DMS53 (cell line): ENCODE data around the gene MRTFB.

Experiments used
- DNase-seq: peaks from one replicate; lab custom pipeline; 2025; lab: John Stamatoyannopoulos, UW

MRTFB gene

DNA sequence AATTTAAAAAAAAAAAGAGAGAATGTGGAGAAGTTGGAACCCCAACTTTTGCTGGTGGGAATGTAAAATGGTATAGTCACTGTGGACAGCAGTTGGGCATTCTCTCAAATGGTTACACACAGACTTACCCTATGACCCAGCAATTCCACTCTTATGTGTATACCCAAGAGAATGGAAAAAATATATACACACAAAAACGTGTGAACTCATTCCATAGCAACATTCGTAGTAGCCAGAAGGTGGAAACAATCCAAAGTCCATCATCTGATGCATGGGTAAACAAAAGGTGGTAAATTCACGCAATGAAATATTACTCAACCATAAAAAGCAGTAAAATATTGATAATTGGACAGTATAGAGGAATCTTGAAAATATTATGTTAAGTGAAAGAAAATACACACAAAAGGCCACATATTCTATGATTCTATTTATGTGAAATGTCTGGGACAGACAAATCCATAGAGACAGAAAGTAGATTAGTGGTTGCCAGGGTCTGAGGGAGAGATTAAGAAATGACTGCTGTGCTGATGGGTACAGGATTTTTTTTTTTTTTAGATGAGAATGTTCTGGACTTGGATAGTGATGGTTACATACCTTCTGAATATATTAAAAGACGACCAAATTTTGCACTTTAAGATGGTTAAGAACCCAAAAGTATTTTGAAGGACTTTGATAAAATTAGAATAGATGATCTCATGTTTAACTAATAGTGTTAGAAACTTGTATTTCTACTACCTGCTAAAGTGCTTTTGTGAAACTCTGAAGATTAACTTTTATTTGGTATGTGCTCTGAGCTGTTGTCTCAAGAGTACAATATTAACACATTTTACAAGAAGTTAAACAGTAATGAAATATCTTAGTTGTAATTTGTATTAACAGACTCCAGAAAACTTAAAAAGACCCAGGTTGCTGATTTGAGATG lies 60.9 kb downstream of the MRTFB start:
- peak; percentile 53 for DNase-seq

DNA sequence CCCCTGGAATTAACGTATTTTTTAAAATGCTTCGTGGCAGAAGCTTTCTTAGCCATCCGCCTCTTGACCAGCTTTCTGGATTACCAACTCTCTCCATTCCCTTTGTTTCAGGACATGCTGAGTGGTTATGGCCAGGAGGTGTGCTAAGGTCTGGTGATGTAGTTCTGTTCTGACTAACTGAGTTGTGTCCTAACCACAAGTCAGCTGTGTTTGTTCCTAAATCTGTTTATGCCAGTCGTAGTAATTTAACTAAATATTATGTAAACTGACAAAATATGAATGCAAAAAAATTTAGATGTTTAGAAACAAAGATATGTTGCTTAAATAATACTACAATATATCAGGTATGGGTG lies 61.6 kb downstream of the MRTFB start:
- no peak for DNase-seq

DNA sequence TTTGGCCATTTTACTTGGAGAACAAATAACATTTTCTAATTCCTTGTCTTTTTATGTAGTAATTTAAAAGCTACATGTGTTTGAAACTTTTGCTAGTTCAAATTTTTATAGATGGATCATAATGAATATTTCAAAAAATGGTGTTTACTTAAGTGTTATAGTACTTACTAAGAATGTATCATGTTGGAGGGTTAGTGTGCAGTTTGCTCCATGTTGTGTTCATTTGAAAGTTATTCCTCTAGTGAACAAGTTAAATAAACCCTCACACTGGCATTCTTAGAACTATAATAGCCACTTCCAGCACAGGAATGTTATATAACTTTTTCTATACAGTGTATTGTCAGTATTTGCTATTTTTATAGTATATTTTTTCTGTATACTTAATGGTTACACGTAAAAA lies 62.8 kb downstream of the MRTFB start:
- no peak for DNase-seq

DNA sequence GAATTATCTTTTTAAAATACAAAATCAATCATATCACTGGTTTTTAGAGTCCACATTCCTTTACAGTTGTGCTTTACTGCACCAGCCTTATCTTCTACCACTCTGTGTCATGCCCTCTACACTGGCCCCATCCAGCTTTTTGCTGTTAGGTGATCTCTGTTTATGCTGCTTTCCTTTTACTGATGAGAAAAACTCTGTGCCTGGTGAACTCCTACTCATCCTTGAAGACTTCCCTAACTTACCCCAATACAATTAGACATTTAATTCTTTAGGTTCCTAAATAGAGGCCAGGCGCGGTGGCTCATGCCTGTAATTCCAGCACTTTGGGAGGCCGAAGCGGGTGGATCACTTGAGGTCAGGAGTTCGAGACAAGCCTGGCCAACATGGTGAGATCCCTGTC lies 64.6 kb downstream of the MRTFB start:
- no peak for DNase-seq

DNA sequence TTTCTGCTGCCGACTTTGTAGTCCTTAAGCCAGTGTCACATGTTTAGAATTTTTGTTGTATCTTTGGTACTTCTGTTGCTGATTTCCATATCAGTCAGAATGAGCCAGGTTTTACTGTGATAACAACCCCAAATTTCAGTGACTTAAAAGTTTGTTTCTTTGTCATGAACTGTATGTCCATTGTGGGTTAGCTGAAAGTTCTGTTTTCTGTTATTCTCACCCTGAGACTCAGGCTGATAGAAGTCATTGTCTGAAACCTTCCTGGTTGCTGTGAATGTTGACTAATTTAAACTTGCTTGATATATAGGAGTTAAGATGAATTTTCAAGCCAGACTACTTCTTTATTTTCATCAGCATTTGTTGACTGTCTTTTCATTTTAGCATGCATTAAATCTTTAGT lies 68.8 kb downstream of the MRTFB start:
- no peak for DNase-seq

DNA sequence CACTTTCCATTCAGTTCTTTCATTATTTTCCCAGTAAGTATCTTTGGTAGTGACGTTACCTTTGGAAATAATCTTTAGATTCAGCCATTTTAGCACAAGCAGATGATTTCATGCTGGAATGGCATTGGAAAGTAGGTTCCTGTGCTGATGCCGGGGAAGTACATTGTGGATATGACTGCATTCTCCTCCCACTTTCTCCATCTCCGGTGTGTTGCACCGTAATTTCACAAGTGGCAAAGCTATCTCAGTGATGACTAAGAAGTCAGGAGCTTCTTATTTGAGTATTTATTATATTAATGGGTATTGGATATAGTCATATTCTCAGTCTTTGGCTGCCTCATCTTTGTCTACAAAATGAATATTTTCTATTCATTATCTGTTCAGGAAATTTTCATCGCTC lies 69.8 kb downstream of the MRTFB start:
- no peak for DNase-seq

DNA sequence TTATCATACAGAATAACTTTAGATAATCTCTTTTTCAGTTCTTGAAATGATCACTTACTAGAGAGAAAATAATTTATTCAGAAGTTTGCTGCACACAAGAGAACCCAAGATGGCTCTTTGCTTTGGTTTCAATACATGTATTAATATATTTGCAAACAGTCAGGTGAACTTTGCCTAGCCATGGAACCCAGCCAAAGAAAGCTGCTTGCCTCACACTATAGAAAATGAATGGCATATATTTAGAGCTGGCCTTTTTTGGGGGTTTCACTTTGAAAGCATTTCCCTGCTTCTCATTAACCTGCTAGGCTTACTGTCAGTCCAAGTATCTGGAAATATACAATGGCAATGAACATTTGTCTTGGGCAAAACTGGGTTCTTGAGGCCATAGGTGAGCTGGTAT lies 75.3 kb downstream of the MRTFB start:
- DNase-seq, result no peak

DNA sequence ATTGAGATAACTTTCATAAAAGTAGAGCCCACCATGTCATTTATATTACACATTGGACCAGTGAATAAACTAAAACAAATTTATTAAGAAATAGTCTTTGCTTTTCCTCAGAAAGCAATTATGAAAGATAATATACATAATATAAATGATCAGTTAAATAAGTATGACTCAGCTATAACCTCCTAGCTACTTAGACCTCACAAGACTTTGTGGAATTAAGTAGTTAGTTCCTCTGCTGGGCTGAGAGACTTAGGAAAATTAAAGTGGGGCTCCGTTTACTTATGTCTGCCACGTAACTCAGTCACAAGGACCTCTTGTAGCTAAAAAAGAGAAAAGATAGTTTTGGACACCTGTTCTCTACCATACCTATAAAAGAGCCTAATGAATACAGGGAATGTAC lies 76.9 kb downstream of the MRTFB start:
- DNase-seq, result no peak

DNA sequence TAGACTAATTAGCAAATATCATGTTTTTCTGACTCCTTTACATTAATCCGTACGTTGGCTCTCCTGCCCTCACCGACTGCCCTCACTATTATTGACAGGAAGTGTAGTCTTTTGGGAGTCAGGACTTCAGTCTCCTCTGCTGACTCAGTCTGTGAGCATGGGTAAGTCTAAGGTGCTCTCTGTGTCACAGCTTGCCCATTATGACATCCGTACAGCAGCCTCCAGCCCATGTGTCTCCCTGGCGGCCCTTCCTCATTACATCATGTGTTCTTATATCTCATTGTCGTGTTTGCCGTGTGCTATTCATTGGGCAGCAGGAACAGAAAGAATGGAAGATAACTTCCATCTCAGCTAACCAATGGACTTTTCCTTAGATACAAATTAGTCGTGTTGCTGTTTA lies 77.5 kb downstream of the MRTFB start:
- no peak for DNase-seq

DNA sequence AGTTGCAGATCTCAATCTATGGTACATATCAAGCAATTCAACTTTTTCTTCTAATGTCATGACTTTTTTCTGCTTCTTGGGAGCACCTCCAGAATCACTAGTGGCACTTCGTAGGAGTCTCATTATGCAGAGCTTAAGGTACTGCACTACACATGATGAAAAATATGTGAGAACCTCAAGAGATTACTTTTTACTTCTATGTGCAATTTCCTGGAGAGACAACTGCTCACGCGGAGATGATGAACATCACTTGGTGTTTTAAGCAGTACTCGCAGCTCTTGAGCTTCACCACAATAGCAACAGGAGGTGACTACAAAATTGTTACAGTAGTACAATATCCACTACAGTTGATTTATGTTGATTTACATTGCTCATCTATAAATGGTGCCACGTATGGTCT lies 79.7 kb downstream of the MRTFB start:
- no peak for DNase-seq

DNA sequence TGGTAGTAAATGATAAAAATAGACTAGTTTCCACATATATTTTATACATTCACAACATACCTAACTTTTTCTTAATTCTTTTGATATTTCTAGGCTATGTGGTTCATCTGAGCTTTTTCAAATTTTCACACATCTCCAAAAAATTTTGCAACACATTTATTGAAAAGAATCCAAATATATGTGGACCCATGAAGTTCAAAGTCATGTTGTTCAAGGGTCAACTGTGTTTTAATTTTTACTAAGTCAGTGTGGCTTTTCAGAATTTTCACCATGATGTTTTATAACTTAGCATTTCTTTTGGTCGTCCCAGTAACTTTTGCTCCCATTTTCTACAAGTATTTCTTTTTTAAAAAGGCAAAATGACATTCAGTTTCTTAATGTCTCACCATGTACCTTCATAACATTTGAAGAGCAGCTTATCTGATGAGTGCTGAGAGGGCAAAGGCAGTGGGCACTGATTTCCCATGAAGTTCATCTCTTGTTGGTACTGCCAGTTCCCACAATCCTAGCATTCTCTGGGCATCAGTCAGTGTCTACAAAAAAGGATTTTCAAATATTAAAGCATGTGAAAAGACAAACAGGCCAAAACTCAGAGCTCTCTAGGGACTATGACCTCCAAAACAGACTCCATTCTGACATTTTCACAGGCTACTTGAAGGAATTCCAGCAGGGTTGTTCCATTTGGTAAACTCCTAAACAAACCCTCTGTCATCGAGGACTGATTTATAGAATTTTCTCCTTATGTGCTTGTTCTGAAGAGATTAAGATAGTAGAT lies 80.3 kb downstream of the MRTFB start:
- DNase-seq, result no peak

DNA sequence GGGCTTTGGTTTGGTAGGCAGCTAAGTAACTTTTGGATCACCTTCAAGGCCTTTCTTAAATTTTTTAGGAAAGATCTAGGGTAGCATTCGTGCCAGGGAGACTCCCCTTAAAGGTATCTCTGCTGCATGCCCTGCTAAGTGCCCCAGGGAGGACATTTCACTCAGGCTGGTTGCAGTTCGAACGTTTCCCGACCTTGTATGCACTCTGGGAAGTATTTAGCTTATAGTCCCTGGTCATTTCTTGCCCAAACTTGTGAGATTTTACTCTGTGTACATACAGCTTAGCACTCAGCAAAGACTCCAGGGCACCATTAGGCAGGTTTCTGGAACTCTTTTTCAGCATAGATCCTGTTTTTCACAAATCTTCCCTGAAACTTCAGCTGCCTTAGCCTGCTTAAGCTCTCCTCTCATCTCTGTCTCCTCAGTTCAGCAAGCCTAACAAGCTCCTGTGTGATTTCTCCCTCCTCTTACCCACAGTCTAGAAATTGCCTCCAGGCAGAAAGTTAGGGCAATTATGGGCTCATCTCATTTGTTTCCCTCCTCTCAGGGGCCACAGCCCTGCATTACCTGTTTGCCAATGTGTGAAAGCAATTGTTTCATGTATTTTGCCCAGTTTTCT lies 84.6 kb downstream of the MRTFB start:
- no peak for DNase-seq

DNA sequence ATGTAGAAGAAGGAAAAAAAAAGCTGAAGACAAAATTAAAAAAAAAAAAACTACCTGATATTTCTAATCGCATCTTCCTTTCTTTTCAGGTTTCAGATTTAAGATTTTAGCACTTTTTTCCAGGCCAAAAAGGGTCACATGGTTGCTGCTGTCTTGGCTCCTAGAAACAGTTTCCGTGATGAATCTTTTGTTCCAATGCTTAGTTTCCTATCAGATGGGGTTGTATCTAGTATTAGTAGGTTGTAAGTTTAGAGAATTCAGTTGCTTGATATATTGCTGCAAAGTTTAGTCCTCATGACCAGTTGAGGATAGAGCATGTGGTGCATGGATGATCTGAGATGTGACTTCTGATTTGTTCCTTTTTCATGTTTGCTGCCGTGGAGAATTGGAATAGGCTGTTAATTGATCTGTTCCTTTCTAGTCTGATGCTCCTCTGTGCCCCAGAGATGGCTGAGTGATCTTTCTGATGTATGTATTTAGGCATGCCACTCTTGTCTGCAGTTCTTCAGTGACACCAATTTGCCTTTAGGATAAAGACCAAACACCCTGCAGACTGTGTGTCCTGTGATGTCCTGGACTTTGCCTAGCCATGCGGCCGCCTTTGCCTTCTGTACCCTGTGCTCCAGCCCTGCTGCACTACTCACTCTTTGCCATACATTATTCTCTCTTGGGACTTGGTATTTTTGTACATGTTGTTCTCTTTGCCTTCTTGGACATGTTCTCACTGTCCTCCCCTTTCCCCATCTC lies 94.0 kb downstream of the MRTFB start:
- DNase-seq, result no peak

DNA sequence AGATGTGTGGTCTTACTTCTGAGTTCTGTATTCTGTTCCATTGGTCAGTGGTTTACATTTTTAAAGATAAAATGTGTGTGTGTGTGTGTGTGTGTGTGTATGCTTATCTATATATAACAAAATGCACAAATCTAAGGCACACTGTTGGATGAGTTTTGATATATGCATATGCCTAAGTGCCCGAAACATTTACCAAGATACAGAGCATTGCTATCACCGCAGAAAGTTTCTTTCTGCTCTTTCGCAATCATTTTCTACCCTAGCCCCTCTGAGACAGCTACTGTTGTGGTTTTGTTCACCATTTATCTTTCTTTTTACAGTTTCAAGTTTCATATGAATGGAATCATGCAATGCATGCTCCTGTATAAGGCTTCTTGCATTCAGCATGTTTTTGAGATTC lies 97.0 kb downstream of the MRTFB start:
- DNase-seq, result no peak

DNA sequence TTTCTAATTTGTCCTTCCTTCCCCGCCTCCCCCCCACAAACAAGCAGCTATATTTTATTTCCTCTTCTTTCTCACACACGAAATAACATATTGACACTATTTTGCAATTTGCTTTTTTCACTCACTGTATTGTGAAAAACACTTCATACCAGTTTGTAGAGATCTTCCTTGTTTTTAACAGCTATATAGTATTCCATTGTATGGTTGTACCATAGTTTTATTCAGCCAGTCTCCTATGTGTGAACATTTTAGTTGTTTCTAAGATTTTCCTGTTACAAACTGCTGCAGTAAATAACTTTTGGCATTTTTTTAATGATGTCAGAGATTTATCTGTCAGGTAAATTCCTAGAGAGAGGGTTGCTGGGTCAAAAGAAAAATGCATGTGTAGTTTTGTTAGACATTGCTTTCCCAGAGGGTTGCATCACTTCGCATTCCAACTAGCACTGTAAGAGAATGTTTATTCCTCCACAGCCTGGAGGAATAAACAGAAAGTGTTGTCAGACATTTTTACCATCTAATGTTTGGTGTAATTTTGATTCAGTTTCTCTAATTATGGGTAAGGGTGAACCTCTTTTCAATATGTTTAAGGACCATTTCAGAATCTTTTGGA lies 101.2 kb downstream of the MRTFB start:
- DNase-seq, result no peak

DNA sequence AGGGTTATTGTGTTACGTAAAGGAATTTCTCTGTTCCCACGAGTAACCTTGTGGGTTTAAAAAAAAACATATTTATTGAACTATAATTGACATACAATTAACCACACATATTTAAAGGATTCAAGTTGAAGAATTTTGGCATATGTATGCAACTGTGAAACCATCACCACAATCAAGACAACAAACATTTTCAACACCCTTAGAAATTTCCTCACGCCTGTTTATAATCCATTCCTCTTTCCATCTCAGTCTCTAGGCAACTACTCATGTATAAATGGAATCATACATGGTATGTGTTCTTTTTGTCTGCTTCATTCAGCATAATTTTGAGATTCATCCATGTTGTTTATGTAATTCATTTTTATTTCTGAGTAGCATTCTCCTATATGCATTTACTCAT lies 104.0 kb downstream of the MRTFB start:
- DNase-seq, result no peak

DNA sequence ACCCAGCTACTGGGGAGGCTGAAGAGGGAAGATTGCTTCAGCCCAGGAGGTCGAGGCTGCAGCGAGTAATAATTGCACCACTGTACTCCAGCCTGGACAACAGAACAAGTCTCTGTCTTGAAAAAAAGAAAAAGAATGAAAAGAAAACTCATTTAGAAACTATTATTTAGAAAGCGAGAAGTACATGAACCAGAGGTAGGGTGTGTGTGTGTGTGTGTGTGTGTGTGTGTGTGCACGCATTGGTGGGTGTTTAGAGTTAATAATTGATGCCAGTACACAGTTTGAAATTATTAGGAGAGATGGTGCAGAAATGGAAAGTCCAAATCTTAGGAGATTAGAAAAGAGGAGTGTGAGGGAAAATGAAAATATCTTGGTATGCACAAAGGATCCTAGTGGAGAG lies 106.6 kb downstream of the MRTFB start:
- DNase-seq, result no peak

DNA sequence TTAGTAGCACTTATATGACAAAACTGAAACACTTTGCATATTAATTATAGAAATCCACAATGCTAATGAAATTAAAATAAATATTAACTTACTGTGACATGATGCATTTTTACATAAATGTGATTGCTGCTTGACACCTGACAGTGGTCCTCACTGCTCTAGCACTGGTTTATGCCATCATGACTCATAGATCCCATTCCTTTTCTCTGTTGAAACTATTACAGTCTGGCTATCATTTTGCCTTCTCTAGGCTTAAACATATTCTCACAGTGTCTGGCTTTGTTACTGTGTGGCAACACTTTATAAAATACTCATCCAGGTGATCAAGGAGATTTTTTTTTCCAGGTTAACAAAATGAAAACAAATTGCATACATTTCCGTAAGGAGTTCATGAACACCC lies 108.0 kb downstream of the MRTFB start:
- peak; percentile 4 for DNase-seq

DNA sequence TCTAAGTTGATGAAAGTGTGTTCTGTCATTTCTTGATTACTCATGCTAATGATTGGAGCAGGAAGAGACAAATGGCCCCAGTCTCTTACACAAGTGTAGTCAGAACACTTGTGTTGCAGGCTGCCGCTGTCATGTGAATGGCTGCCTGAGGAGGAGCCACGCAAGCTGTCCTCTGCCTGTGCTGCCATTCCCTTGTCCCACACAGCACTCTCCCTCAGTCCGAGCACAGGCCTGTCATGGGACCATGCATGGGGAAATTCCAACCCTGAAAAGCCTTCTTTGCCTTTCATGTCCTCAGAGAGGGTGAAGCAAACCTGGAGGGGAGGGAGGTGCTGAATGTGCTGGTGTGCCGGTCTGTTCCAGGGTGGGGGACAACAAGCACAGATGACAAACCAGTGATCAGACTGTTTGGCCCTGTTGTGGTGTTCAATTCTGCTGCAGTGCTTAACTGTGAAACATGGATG lies 109.4 kb downstream of the MRTFB start:
- no peak for DNase-seq

DNA sequence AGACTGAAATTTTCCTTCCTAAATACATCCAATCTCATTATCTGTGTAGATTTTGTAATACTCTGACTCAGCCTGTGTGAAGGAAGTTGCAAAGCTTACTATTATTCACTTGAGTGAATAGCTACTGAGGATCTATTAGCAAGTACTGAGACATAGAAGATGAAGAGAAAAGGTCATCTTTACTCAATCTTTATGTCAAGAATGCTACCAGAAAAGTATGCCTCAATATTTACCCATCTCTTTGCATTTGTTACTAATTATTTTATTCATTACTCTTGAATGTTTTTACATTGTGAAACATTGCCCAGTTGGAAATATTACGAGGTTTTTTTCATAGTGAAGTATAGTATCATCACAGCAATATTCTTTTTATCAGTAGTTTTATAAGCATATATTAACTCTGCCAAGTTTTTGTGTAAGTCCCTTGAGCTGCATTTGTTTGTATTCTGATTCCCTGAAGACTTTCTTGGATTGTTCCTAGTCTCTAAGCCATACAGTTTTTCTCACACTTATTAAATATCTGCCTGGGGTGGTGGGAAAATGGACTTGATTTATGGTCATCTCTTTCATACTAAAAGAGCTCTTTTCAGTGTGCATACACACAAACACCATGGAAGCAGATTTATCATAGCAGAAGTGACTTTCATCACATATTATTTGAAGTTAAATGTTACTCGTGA lies 110.4 kb downstream of the MRTFB start:
- no peak for DNase-seq

DNA sequence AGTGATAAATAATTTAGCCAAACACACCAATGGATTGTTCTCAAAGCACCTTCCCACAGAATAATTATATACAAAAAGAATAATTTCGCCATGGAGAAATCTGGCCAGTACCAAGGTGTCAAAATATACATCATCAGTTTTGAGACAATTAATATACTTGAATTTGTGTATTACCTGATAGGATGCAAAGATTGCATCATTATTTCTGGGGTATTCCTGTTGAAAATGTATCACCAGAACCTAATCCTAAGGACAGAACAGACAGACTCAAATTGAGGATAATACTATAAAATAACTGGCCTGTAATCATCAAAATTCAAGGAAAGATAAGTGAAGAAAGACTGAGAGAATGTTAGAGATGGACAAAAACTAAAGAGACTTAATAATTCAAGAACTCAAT lies 111.9 kb downstream of the MRTFB start:
- DNase-seq, result no peak
